ENCODE results near the gene GGCT.

Gene GGCT

GRCh38 chr7:30476459-30477145 is 28.0 kb downstream of the GGCT start:
- no peak for DNase-seq

GRCh38 chr7:30475580-30475979 is 29.0 kb downstream of the GGCT start:
- no peak for DNase-seq

- no peak for DNase-seq
Observed at GRCh38 chr7:30474893-30475292, 29.7 kb downstream of the GGCT start.

GRCh38 chr7:30474485-30474884 is 30.1 kb downstream of the GGCT start:
- DNase-seq = no peak

- DNase-seq = no peak
Observed at GRCh38 chr7:30473903-30474302, 30.7 kb downstream of the GGCT start.

- no peak for DNase-seq
Observed at GRCh38 chr7:30472784-30473775, 31.5 kb downstream of the GGCT start.

- DNase-seq = no peak
Observed at GRCh38 chr7:30472081-30472783, 32.4 kb downstream of the GGCT start.

GRCh38 chr7:30471205-30471604 is 33.4 kb downstream of the GGCT start:
- DNase-seq = no peak

- no peak for DNase-seq
Observed at GRCh38 chr7:30470771-30471170, 33.9 kb downstream of the GGCT start.

- no peak for DNase-seq
Observed at GRCh38 chr7:30470163-30470770, 34.4 kb downstream of the GGCT start.

GRCh38 chr7:30469303-30469702 is 35.3 kb downstream of the GGCT start:
- no peak for DNase-seq

GRCh38 chr7:30468791-30469190 is 35.8 kb downstream of the GGCT start:
- no peak for DNase-seq

GRCh38 chr7:30468041-30468440 is 36.6 kb downstream of the GGCT start:
- DNase-seq = no peak

GRCh38 chr7:30467271-30467670 is 37.4 kb downstream of the GGCT start:
- DNase-seq = no peak

- no peak for DNase-seq
Observed at GRCh38 chr7:30466266-30466665, 38.4 kb downstream of the GGCT start.

- DNase-seq = no peak
Observed at GRCh38 chr7:30465811-30466180, 38.8 kb downstream of the GGCT start.

- DNase-seq = no peak
Observed at GRCh38 chr7:30465046-30465810, 39.4 kb downstream of the GGCT start.

GRCh38 chr7:30464231-30464671 is 40.4 kb downstream of the GGCT start:
- DNase-seq = no peak

GRCh38 chr7:30463405-30464145 is 41.1 kb downstream of the GGCT start:
- no peak for DNase-seq

GRCh38 chr7:30462179-30462578 is 42.5 kb downstream of the GGCT start:
- no peak for DNase-seq

GRCh38 chr7:30460246-30460633 is 44.4 kb downstream of the GGCT start:
- DNase-seq = no peak
